Measurements from ENCODE around the gene EVC2.

The EVC2 gene

GRCh38 chr4:5561286-5561685 is 147.1 kb downstream of the EVC2 start:
- DNase-seq = no peak

- no peak for DNase-seq
These were observed 149.9 kb downstream of the EVC2 start for GRCh38 chr4:5558502-5558901.

GRCh38 chr4:5554376-5554775 is 154.0 kb downstream of the EVC2 start:
- no peak for DNase-seq

GRCh38 chr4:5553801-5554200 is 154.6 kb downstream of the EVC2 start:
- DNase-seq = no peak

GRCh38 chr4:5552451-5552850 is 155.9 kb downstream of the EVC2 start:
- no peak for DNase-seq

GRCh38 chr4:5547651-5548249 is 160.6 kb downstream of the EVC2 start:
- no peak for DNase-seq

GRCh38 chr4:5545271-5545670 is 163.1 kb downstream of the EVC2 start:
- DNase-seq = no peak

- DNase-seq = no peak
These were observed 163.6 kb downstream of the EVC2 start for GRCh38 chr4:5544762-5545161.

- no peak for DNase-seq
These were observed 164.7 kb downstream of the EVC2 start for GRCh38 chr4:5543681-5544080.

GRCh38 chr4:5541169-5541568 is 167.2 kb downstream of the EVC2 start:
- no peak for DNase-seq

- DNase-seq = no peak
These were observed 168.8 kb downstream of the EVC2 start for GRCh38 chr4:5539584-5539983.

GRCh38 chr4:5532100-5532499 is 176.3 kb downstream of the EVC2 start:
- no peak for DNase-seq

- no peak for DNase-seq
These were observed 180.3 kb downstream of the EVC2 start for GRCh38 chr4:5528031-5528436.

GRCh38 chr4:5527211-5527610 is 181.1 kb downstream of the EVC2 start:
- no peak for DNase-seq

- no peak for DNase-seq
These were observed 182.1 kb downstream of the EVC2 start for GRCh38 chr4:5526080-5526846.

GRCh38 chr4:5524446-5525299 is 183.7 kb downstream of the EVC2 start:
- no peak for DNase-seq

- no peak for DNase-seq
These were observed 191.0 kb downstream of the EVC2 start for GRCh38 chr4:5517372-5517771.

GRCh38 chr4:5515646-5516045 is 192.7 kb downstream of the EVC2 start:
- DNase-seq = no peak

Measured in cerebellar nuclear complex (tissue), 1 donor.